ENCODE data around the gene AGPAT4.

AGPAT4 gene

DNA sequence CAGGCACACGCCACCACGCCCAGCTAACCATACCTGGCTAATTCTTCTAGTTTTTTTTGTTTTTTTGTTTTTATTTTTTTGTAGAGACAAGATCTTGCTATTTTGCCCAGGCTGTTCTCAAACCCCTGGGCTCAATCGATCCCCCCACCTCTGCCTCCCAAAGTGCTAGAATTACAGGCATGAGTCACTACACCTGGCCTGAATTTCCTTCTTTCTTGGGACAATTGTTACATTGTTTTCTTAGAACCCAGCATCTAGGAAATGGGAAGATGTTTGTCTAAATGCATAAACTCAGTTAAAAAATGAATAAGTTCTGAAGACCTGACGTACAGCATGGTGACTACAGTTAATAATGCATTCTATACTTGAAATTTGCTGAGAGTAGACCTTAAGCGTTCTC, 10.8 kb upstream of the AGPAT4 start:
- DNase-seq (ENCODE audit: low read depth in 2 of 2) = no peak

DNA sequence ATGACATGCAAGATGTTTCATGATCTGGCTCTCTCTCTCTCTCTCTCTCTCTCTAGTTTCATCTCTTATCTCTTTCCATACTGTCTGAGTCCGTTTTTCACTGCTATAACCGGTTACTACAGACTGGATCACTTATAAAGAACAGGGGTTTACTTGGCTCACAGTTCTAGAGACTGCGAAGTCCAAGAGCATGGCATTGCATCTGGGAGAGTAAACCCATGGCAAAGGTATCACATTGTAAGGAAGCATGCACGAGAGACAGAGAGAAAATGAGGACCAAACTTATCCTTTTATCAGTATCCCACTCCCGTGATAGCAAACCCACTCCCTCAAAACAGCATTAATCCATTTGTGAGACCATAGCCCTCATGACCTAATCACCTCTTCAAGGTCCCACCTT, 7.2 kb upstream of the AGPAT4 start:
- DNase-seq (ENCODE audit: low read depth in 2 of 2) = no peak

DNA sequence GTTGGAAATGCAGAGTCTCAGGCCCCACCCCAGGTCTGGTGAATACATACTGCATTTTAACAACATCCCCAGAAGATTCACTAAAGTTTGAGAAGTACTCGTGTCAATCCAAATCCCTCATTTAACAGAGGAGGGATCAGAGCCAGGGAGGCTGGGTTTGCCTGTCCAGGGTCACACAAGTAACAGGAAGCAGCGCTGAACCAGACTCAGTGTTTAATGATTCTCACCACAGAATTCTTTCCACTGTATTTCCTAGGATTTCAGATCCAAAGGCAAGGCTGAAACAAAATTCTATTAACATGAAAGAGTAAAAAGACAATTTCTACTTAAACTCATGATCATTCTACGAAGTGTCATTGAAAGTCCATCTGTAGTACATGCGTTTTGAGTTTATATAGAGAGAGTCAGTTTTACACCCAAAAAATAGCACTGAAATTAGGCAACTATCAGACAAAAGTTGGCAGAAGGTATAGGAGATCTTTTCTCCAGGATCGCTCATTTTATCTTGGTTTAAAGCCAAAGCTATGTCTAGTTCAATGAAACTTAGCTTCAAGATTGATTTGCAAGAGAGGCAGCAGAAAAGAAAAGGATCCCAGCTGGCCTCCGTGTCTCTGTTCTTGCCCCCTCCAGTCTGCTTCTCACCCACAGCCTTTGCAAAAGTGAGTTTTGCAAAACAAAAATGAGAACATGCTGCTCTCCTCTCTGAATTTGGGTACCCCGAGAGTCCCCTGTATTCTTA, 6.0 kb upstream of the AGPAT4 start:
- no peak for DNase-seq (ENCODE audit: low read depth in 2 of 2)

DNA sequence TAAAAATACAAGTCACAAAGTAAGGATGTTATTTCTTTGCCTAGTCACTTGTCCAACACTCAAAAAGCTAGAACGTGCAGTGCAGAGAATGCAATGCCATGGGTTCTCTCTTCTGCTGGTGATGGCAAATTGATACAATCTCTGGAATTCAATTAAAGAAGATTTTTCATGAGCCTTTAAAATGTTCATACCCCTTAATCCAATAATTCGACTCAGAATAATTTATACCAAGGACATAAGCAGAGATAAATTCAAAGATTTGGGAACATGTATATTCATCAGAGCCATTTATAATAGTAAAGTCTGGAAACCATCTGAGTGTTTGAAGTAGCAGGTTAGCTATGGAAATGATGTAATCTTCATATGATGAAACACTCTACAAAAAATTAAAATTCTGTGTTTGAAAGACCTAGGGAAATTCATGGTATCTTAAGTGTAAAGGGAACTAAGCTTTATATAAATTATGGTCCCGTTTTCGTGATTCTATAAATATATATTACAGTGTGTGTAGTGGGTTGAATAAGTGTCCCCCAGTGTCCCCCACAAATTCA, 2.8 kb upstream of the AGPAT4 start:
- no peak for DNase-seq (ENCODE audit: low read depth in 2 of 2)

DNA sequence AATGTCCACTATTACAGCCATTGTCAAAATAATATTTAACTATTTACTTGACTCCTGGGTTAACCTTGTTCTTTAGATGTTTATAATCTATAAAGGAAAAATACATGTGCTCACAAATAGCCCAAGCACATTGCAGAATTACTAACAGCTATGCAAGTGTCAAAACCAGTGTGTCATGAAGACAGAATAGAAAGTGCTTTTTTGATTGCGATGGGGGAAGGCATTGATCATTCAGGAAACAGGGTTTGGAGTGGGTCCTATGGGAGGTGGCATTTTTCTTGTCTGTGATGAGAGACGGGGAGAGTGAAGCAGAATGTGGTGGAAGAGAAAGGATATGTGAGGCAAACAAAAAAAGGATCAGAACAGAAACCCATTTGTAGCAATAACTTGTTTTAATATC, 1.0 kb upstream of the AGPAT4 start:
- DNase-seq (ENCODE audit: low read depth in 2 of 2) = no peak

DNA sequence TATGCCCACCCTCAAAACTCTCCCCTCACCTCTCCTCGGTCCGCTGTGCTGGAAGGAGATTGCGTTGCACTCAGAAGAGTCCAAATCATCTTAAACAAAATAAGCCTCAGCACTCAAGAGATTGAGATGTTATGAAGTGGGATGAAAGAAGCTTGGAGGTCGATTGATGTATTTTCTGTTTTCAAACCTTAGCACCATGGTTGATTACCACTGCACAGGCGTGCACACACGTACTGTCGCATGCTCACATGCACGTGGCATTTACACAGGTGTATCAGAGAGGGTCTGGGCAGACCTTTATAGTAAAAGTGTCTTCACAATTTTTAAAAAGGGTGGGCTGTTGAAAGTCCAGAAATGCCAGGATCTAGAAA, 612 bp upstream of the AGPAT4 start:
- DNase-seq (ENCODE audit: low read depth in 2 of 2) = no peak

DNA sequence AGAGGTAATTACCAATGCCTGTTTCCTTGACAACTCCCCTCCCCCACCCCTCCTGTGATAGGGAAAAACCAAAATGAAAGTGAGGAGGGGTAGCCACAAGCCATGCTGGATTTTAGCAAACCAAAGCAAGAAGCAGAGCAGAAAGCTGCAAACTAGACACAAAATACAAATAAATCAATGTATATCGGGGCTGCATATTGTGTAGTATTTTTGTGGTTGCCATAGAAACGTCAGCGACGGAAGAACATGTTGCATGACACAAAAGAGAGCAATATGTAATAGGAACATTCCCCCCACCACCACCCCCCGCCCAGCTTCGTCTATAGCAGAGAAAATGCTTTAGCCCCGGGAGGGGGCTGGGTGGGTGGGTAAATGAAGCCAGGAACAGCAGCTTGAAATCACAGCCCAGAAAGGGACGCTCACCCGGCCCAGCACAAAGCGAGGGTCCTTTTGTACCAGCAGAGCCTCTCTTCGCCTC, 548 bp downstream of the AGPAT4 start:
- DNase-seq (ENCODE audit: low read depth in 2 of 2) = no peak

DNA sequence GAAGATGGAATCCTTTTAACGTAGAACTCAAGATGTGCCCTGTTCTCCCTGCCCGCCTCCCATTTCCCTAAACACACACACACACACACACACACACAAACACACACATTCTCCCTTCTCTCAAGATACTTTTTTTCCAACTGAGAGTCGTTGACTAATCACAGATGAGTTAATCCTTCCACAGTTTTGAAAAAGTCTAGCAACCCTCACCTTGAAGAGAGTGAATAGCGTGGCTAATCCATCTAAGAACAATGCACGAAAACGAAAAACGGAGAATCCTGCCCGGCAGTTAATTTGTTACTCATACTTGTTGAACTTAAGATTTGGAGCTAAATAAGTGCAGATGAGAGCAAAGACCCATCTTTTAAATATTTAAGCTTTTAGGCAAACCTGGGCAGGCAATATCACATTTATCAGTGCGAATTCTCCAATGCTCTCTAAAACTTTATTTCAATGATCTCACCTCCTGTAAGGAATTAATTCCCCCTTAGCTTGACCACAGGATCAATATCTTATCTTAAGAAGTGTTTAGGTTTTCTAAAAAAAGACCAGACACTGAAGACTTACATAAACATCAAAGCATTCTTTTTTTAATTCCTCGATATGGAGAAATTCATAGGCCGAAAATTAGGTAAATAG, 1.1 kb downstream of the AGPAT4 start:
- no peak for DNase-seq (ENCODE audit: low read depth in 2 of 2)

DNA sequence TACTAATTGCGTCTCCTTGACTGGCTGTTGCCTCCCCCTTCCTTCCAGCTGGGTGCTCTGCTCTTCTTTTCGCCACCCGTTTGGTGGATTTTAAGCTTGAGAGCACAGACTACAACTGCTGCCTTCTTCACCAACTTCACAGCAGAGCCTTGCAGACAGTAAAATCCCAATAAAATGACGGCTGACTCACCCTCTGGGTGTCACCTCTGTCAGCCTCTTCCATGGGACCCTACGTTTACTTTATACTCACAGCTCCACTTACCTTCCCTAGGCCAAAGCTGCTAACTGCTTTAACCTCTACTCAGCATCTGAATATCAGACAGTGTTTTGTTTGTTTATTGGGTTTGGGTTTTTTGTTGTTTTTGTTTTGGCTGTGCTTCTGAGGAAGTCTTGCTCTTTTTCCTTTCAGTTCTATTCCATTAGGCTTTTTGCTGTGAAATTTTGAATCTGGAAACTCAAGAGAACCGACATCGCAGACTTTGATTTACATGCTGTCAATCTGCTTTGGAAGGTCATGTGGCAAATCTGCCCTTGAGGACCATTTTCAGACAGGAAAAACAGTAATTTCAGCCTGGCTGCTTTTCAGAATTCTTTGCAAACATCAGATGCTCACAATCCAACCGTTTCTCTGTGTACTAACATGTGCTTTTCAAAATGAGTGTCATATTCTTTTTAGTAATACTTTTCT, 2.4 kb downstream of the AGPAT4 start:
- DNase-seq (ENCODE audit: low read depth in 2 of 2) = no peak

DNA sequence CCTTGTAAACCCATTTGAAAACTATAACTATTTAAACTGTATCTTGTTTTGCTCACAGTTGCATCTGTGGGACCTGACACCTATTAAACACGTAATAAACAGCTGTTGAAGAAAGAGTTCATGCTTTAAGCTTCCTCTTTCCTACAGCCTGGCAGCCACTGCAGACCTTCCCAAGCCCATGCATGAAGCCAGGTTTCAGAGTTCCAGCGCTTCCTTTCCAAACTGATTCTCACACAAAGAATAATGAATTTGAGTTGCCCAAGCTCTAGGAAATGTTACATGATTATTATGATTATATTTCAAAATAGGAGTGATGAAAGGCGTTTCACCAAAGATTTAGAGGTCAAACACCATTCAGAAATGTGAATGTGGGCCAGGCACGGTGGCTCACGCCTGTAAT, 3.7 kb downstream of the AGPAT4 start:
- no peak for DNase-seq (ENCODE audit: low read depth in 2 of 2)

DNA sequence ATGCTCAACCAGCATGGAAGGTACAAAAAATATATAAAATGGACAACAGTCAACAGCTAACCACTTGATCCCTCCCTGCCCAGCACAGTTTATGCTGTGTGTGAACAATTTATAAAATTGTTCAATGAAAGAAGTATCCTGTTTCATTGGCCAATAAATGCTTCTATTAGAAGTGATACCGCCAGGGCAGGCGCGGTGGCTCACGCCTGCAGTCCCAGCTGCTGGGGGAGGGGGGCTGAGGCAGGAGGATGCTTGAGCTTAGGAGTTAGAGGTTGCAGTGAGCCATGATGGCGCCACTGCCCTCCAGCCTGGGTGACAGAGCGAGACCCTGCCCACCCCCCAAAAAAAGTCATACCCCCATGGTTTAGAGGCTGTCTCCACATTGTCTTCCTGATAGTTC, 4.6 kb downstream of the AGPAT4 start:
- no peak for DNase-seq (ENCODE audit: low read depth in 2 of 2)

DNA sequence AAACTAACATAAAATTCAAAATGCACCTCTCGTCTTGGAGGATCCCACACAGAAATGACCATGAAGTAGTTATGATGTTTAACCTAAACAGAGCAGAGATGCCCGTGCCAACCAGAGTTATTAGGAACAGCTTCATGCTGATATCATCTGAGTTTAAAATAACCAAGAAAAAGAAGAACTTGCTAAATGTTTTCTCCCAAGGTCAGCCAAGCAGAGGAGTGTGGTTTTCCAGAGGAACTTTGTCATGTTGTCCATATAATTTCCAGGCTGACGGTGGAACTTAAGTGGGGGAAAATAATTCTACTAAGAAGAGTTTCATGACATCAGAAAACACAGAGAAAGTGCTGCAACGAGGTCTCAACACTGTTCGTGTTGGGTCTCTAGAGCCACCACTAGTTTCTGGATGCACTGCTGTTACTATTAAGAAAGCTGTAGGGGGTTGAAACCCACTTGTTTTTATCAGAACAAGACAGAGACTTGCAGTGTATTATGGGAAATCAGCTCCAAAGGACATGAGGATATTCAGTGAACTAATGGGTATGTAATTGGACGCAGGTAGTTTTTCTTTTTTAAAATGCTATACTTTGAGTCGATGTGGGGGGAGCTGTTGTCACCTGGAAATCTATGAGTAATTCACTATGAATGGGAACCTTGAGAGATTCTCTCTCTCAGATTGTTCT, 5.2 kb downstream of the AGPAT4 start:
- DNase-seq (ENCODE audit: low read depth in 2 of 2) = no peak

DNA sequence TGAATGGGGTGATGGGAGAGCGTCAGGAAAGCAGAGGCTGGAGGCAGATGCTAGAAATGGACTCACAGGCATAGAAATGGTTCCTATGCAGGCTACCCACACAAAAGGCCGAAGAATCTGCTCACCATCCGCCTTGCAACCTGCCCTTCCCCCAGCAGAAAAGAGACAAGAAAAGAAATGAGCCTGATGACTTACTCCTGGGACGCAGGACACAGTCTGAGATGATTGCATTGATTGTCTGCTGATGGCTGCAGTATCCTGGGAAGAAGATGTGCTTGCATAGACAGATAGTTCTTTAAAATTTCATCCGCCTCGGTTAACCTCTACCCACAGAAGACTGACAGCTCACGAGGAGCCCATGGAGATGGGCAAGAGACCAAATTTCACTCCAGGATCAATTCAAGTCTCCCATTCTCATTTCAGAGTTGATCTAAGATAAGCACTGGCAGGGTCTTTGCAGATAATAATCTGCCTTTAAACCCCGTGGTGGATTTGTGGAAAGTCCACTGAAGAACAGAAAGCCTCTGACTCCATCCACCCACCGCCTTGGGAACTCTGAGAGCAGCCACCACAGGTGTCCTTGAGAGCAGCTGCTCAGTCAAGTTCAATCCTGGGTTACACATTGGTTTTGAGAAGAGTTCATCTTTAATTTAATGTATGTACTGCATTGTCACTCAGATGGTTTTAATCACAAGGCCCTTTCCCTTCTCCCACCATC, 7.2 kb downstream of the AGPAT4 start:
- no peak for DNase-seq (ENCODE audit: low read depth in 2 of 2)

DNA sequence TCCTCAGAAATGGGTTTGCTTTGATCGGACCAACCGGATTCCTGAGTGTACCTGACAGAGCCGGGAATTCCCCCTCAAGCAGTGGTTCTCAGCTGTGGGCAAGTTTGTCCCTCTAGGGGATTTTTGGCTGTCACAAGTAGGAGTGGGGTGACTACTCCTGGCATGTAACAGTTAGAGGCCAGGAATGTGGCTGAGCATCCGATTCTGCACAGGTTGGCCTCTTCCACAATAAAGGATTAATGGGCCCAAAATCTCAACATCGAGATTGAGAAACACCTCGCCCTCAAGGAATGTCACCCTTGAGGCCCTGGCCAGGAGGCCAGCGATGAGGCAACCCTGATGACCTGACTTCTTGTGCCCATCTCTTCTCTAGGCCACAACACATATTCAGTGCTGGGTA, 7.9 kb downstream of the AGPAT4 start:
- no peak for DNase-seq (ENCODE audit: low read depth in 2 of 2)

DNA sequence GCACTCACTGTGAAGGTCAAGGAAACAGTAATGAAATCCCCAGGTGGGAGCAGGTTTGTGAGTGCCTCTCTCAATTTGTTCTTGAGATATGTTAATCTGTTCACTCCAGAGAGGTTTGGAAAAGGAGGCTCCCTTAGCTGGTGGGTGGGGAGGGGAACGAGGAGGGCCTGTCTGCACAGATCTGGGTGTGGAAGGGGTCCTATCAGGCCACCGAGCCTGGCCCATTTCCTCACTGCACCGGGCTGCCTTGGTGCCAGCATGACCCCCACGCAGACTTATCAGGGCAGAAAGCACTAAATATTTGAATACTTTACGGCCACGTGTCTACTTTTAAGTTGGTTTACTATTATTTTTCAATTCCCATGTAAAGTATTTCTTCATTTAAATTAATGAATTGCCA, 8.3 kb downstream of the AGPAT4 start:
- DNase-seq (ENCODE audit: low read depth in 2 of 2) = no peak

DNA sequence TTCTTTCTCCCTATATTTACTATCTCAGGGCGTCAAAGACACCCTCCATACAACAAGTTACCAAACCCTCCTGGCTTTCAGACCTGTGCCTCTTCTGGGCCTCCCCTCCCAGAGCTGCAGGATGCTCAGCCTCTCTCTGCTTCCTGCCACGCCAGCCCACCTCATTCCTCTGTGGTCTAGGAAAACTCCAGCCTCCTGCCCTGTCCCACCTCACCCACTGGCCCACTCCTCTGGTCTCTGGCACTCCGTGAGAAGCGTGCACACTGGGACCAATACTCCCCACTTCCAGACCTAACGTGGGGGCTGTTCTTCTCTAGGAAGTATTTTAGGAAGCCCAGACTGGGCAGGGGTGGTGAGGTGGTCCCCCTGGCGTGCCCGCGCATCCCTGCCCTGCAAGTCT, 9.7 kb downstream of the AGPAT4 start:
- no peak for DNase-seq (ENCODE audit: low read depth in 2 of 2)

DNA sequence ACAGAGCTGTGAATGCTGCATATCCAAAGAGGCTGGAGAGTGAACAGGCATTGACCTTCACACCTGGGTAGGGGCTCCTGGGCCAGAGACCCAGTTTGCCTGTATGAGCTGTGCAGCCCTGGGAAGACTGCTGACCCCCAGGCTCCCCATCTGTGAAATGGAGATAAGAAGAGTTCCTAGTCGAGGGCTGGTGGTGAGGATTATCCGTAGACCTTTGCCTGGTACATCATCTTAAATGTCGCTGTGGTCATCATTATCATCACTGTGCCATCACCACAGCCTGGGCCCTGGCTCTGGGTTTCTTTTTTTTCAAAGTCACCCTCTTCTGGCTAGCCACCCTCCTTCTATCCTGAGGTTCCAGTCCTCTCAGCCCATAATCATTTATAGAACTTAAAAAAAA, 12.0 kb downstream of the AGPAT4 start:
- DNase-seq (ENCODE audit: low read depth in 2 of 2) = no peak

DNA sequence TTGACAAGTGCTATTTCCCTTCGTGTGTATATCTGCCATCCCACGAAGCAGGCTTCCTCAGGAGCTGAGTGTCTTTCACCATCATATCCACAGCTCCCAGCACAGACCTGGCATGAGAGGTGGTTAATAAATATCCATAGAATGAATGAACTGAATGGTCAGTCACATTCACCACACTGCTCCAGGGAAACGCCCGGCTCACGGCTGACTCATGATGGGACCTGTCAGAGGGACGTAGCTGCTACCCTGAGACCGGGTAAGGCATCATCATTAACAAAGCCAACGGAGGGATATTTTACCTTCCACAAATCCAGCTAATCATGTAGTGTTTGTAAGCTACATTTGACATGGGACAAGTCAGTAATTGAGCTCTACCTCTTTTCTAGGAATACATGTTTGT, 12.5 kb downstream of the AGPAT4 start:
- no peak for DNase-seq (ENCODE audit: low read depth in 2 of 2)

DNA sequence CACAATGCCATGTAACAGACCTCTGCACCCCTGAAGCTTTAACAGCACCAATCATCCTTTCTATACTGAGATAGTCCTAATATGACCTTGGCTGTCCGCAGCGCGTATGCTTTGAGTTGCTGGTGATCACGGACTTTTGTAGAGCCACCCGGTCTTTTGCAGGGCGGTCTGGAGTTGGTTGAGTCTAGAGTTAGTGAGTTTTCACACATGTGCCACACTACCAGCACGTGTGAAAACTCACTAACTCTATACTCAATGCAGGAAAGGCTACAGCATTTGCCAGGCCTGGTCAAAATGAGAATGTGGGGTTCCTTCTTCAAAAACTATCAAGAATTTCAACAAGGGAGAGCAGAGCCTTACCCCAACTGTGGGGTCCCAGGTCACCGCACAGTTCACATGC, 14.6 kb downstream of the AGPAT4 start:
- DNase-seq (ENCODE audit: low read depth in 2 of 2) = no peak

DNA sequence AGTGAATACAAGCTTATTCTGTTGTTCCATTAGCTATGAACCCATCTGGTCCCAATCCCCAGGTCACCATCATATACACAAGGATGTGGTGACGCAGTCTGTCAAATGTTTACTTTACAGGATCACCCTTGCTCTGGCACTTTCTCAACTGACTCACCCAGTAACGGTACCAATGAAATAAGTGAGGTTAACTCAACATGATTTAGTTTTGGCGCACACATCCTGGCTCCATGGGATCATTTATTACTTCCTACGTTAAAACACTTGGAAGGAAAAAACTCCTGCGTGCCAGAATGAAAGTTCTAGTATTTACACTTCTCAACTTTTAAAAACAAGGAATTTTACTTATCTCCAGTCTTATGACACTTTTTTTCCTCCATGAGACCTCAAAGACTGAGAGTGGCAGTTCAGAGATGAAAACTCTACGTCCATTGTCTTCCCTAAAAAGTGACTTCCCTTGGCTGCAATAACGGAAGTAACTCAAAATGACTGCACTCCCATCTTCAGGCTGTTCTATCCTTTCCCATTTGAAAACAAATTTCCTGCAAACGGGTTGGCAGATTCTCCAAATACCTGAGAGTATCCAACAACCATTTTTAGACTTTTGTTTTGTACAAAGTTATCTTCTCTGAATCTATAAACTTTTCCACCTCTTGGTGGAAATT, 15.9 kb downstream of the AGPAT4 start:
- DNase-seq (ENCODE audit: low read depth in 2 of 2) = no peak

DNA sequence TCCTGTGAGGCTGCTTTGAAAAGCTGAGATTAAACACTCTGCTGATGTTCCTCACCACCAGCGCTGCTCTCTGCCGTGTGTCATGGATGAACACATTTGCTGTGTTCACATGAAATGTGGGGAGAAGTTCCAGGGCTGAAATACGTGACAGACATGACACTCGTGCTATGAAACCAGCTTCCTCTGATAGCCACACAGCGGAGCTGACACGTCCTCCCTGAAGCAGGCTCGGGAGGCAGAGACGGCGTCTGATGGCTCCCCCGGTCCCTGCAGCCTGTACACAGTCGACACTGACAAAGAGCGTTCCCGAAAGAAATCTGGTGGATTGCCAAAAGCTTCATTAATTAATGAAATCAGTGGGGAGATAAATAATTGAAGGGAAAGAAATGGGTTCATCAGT, 17.5 kb downstream of the AGPAT4 start:
- no peak for DNase-seq (ENCODE audit: low read depth in 2 of 2)

Measured in stimulated activated CD8-positive, alpha-beta memory T cell treated with anti-CD3 and anti-CD28 coated beads, Interleukin-15, amount 100 ng/mL, for 4 hours (primary cell).